HEK293 (cell line): Measurements from ENCODE around the gene TENT4B.
A peak's percentile ranks its signal among the peaks of the same experiment; 100 is the strongest.

Experiments used
- CTCF ChIA-PET: fragments of 350-600 bp; formaldehyde crosslinking; extraction: SDS; loops from one replicate; lab custom pipeline; 2021; ENCODE audit warnings: antibody characterized with exemption; lab: Yijun Ruan, JAX
- POLR2A ChIA-PET: fragments of 300-600 bp; formaldehyde crosslinking; extraction: SDS; loops from one replicate; lab custom pipeline; 2020; ENCODE audit warnings: antibody characterized with exemption, inconsistent platforms; lab: Yijun Ruan, JAX
- H3K27ac ChIP-seq: fragments of 200-500 bp; sonication (Bioruptor generic); 2 replicates; pipeline ENCODE4 v1.5.1; 2014; ENCODE audit warnings: low read depth, low read length, control low read depth, inconsistent platforms; ENCODE audit errors: extremely low read depth
- H3K36me3 ChIP-seq, 2 experiments: fragments of 200-500 bp in 1 of 2; sonication (Bioruptor generic) in 1 of 2; 1 replicate in 1 of 2; 2 replicates in 1 of 2; pipeline ENCODE4 v1.5.1; 2014 to 2017; ENCODE audit warnings: inconsistent platforms in 2 of 2, low read length in 2 of 2; ENCODE audit not compliant: control insufficient read depth in 2 of 2, insufficient read depth in 1 of 2
- H3K4me1 ChIP-seq: fragments of 200-500 bp; sonication (Bioruptor generic); 2 replicates; pipeline ENCODE4 v1.5.1; 2014; ENCODE audit warnings: mild to moderate bottlenecking, low read length, inconsistent platforms; ENCODE audit not compliant: control insufficient read depth, insufficient read depth
- H3K4me3 ChIP-seq: 2 replicates; pipeline ENCODE4 v1.5.1; 2011; ENCODE audit warnings: low read depth, mild to moderate bottlenecking, control low read depth, low read length, moderate library complexity
- H3K9me3 ChIP-seq: fragments of 200-500 bp; sonication (Bioruptor generic); 2 replicates; pipeline ENCODE4 v1.5.1; 2014; ENCODE audit warnings: low read depth, low read length, inconsistent platforms; ENCODE audit not compliant: control insufficient read depth, insufficient read depth
- BCL11A ChIP-seq: fragments of 450-650 bp; formaldehyde crosslinking; IDR thresholded peaks from 2 replicates; pipeline ENCODE4 v1.5.1; 2016; ENCODE audit warnings: low read depth, missing biosample characterization, missing genetic modification characterization
- GLIS2 ChIP-seq: fragments of 450-650 bp; formaldehyde crosslinking; IDR thresholded peaks from 2 replicates; pipeline ENCODE4 v1.5.1; 2016; ENCODE audit warnings: missing biosample characterization, missing genetic modification characterization
- IKZF3 ChIP-seq: fragments of 450-650 bp; IDR thresholded peaks from 2 replicates; pipeline ENCODE4 v1.5.0; 2018; ENCODE audit warnings: missing biosample characterization, mild to moderate bottlenecking, missing genetic modification characterization, moderate library complexity
- KLF9 ChIP-seq: fragments of 450-650 bp; formaldehyde crosslinking; IDR thresholded peaks from 2 replicates; pipeline ENCODE4 v1.5.1; 2016; ENCODE audit warnings: missing biosample characterization, missing genetic modification characterization, low read depth
- OVOL3 ChIP-seq: fragments of 450-650 bp; formaldehyde crosslinking; IDR thresholded peaks from 2 replicates; pipeline ENCODE4 v1.5.1; 2016; ENCODE audit warnings: missing biosample characterization, missing genetic modification characterization
- REPIN1 ChIP-seq: fragments of 450-650 bp; formaldehyde crosslinking; IDR thresholded peaks from 2 replicates; pipeline ENCODE4 v1.5.1; 2017; ENCODE audit warnings: missing biosample characterization, missing genetic modification characterization, low read depth
- SCRT1 ChIP-seq: fragments of 450-650 bp; formaldehyde crosslinking; IDR thresholded peaks from 2 replicates; pipeline ENCODE4 v1.5.1; 2016; ENCODE audit warnings: missing biosample characterization, missing genetic modification characterization, borderline replicate concordance
- SCRT2 ChIP-seq: fragments of 450-650 bp; formaldehyde crosslinking; IDR thresholded peaks from 2 replicates; pipeline ENCODE4 v1.5.1; 2016; ENCODE audit warnings: missing biosample characterization, missing genetic modification characterization
- SETDB1 ChIP-seq: IDR thresholded peaks from one replicate; pipeline ENCODE4 v1.6.1; 2017; ENCODE audit warnings: mild to moderate bottlenecking, low read length, moderate library complexity, mixed read lengths; ENCODE audit not compliant: insufficient read length
- ZNF121 ChIP-seq: fragments of 450-650 bp; formaldehyde crosslinking; IDR thresholded peaks from 2 replicates; pipeline ENCODE4 v1.5.1; 2016; ENCODE audit warnings: missing biosample characterization, missing genetic modification characterization
- ZNF169 ChIP-seq: fragments of 450-650 bp; formaldehyde crosslinking; IDR thresholded peaks from 2 replicates; pipeline ENCODE4 v1.5.1; 2016; ENCODE audit warnings: missing biosample characterization, missing genetic modification characterization
- ZNF175 ChIP-seq: fragments of 450-650 bp; formaldehyde crosslinking; IDR thresholded peaks from 2 replicates; pipeline ENCODE4 v1.5.1; 2016; ENCODE audit warnings: missing biosample characterization, missing genetic modification characterization
- ZNF221 ChIP-seq: fragments of 450-650 bp; formaldehyde crosslinking; IDR thresholded peaks from 2 replicates; pipeline ENCODE4 v1.5.1; 2017; ENCODE audit warnings: missing biosample characterization, missing genetic modification characterization, borderline replicate concordance
- ZNF292 ChIP-seq: fragments of 450-650 bp; formaldehyde crosslinking; IDR thresholded peaks from 2 replicates; pipeline ENCODE4 v1.5.1; 2016; ENCODE audit warnings: low read depth, missing biosample characterization, missing genetic modification characterization, borderline replicate concordance
- ZNF341 ChIP-seq: fragments of 450-650 bp; formaldehyde crosslinking; IDR thresholded peaks from 2 replicates; pipeline ENCODE4; 2016; ENCODE audit warnings: low read depth, missing biosample characterization, missing genetic modification characterization
- ZNF354C ChIP-seq: fragments of 450-650 bp; formaldehyde crosslinking; IDR thresholded peaks from 2 replicates; pipeline ENCODE4 v1.5.1; 2016; ENCODE audit warnings: missing biosample characterization, missing genetic modification characterization, low read depth, borderline replicate concordance
- ZNF48 ChIP-seq: fragments of 450-650 bp; formaldehyde crosslinking; IDR thresholded peaks from 2 replicates; pipeline ENCODE4 v1.5.1; 2016; ENCODE audit warnings: missing biosample characterization, missing genetic modification characterization
- ZNF600 ChIP-seq: fragments of 450-650 bp; formaldehyde crosslinking; IDR thresholded peaks from 2 replicates; pipeline ENCODE4 v1.5.1; 2016; ENCODE audit warnings: missing biosample characterization, missing genetic modification characterization
- ZNF626 ChIP-seq: fragments of 450-650 bp; sonication (Bioruptor Pico); formaldehyde crosslinking; IDR thresholded peaks from 2 replicates; pipeline ENCODE4 v1.5.1; 2018; ENCODE audit warnings: missing biosample characterization, missing genetic modification characterization, inconsistent platforms
- ZNF843 ChIP-seq: fragments of 450-650 bp; formaldehyde crosslinking; IDR thresholded peaks from 2 replicates; pipeline ENCODE4 v1.5.1; 2016; ENCODE audit warnings: missing biosample characterization, missing genetic modification characterization
- TF ChIP-seq, protein P1 (sequence below): fragments of 450-650 bp; formaldehyde crosslinking; IDR thresholded peaks from 2 replicates; pipeline ENCODE4 v1.5.1; 2016; ENCODE audit warnings: missing biosample characterization, missing genetic modification characterization
- TF ChIP-seq, protein P2 (sequence below): fragments of 450-650 bp; formaldehyde crosslinking; IDR thresholded peaks from 2 replicates; pipeline ENCODE4 v1.5.1; 2017; ENCODE audit warnings: missing biosample characterization, missing genetic modification characterization

TENT4B gene

GRCh38 chr16:50188619-50189136, 35.6 kb downstream of the TENT4B start:
- H3K36me3 ChIP-seq, result no peaks in the 10 kb centered on the region; a peak in 1 of 3 replicates
- POLR2A ChIA-PET, result no interaction called here
- TF ChIP-seq, protein P1, sequence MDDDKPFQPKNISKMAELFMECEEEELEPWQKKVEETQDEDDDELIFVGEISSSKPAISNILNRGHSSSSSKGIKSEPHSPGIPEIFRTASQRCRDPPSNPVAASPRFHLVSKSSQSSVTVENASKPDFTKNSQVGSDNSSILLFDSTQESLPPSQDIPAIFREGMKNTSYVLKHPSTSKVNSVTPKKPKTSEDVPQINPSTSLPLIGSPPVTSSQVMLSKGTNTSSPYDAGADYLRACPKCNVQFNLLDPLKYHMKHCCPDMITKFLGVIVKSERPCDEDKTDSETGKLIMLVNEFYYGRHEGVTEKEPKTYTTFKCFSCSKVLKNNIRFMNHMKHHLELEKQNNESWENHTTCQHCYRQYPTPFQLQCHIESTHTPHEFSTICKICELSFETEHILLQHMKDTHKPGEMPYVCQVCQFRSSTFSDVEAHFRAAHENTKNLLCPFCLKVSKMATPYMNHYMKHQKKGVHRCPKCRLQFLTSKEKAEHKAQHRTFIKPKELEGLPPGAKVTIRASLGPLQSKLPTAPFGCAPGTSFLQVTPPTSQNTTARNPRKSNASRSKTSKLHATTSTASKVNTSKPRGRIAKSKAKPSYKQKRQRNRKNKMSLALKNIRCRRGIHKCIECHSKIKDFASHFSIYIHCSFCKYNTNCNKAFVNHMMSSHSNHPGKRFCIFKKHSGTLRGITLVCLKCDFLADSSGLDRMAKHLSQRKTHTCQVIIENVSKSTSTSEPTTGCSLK, result no peak
- peak; percentile 88 for TF ChIP-seq ZNF121 (tag by site-specific recombination)
- no peak for TF ChIP-seq ZNF221 (tag by site-specific recombination)
- H3K4me3 ChIP-seq, result no peak overlapping the region
- H3K9me3 ChIP-seq, result no peaks in the 10 kb centered on the region
- CTCF ChIA-PET, result interaction anchor here (0.5 to 0.7 kb wide), 3 partner anchors 21 to 231 kb away, joined by 3 read pairs; no protein-coding TSS in a partner anchor
- H3K4me1 ChIP-seq, result peaks cover 10% of the 10 kb centered on the region
- no peak overlapping the region for H3K27ac ChIP-seq

GRCh38 chr16:50190292-50190691, 37.2 kb downstream of the TENT4B start:
- Histone ChIP-seq H3K4me1 (peaks cover 11% of the 10 kb centered on the region), H3K9me3 (no peaks in the 10 kb centered on the region), H3K4me3 (no peak overlapping the region), H3K36me3 (no peaks in the 10 kb centered on the region; a peak in 1 of 3 replicates), H3K27ac (no peak overlapping the region)
- no peak for TF ChIP-seq OVOL3 (tag by site-specific recombination)
- no peak for TF ChIP-seq KLF9
- no peak for TF ChIP-seq ZNF341 (tag by site-specific recombination)
- TF ChIP-seq ZNF175 (tag by site-specific recombination), result no peak
- no peak for TF ChIP-seq IKZF3
- TF ChIP-seq ZNF354C (tag by site-specific recombination), result no peak
- no peak for TF ChIP-seq ZNF292
- TF ChIP-seq SCRT2 (tag by site-specific recombination), result peak; percentile 75
- peak; percentile 47; the same call in 1 of the 2 replicates for TF ChIP-seq SCRT1 (tag by site-specific recombination)
- ChIA-PET CTCF (interaction anchor here (0.6 to 1.9 kb wide), 3 partner anchors 20 to 33 kb away, joined by 3 to 6 read pairs (median 3); no protein-coding TSS in a partner anchor), POLR2A (no interaction called here)

GRCh38 chr16:50192386-50193050, 39.4 kb downstream of the TENT4B start:
- Histone ChIP-seq H3K27ac (no peak overlapping the region), H3K4me1 (peaks cover 11% of the 10 kb centered on the region)
- POLR2A ChIA-PET, result no interaction called here
- no peak for TF ChIP-seq BCL11A (tag by site-specific recombination)
- no peak for TF ChIP-seq REPIN1 (tag by site-specific recombination)
- no peak for TF ChIP-seq ZNF48
- no peak for TF ChIP-seq ZNF626 (tag by site-specific recombination)
- no peak for TF ChIP-seq SETDB1
- TF ChIP-seq ZNF169, result no peak
- TF ChIP-seq, protein P2, sequence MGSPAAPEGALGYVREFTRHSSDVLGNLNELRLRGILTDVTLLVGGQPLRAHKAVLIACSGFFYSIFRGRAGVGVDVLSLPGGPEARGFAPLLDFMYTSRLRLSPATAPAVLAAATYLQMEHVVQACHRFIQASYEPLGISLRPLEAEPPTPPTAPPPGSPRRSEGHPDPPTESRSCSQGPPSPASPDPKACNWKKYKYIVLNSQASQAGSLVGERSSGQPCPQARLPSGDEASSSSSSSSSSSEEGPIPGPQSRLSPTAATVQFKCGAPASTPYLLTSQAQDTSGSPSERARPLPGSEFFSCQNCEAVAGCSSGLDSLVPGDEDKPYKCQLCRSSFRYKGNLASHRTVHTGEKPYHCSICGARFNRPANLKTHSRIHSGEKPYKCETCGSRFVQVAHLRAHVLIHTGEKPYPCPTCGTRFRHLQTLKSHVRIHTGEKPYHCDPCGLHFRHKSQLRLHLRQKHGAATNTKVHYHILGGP (tag by site-specific recombination), result no peak
- no peak for TF ChIP-seq ZNF600
- no peak for TF ChIP-seq ZNF843 (tag by site-specific recombination)
- TF ChIP-seq GLIS2 (tag by site-specific recombination), result no peak
- TF ChIP-seq, all 188 proteins: peak for 0
- H3K36me3 ChIP-seq, result no peaks in the 10 kb centered on the region; a peak in 1 of 3 replicates
- CTCF ChIA-PET, result interaction anchor here (0.6 to 1.6 kb wide), 3 partner anchors 10 to 19 kb away, joined by 3 to 7 read pairs (median 3); no protein-coding TSS in a partner anchor
- no peaks in the 10 kb centered on the region for H3K9me3 ChIP-seq
- H3K4me3 ChIP-seq, result no peak overlapping the region
